HG03439 (cell line): Measurements from ENCODE around the gene RNU5D-1.

Experiments used
- ATAC-seq: cut with Tn5 transposase; IDR thresholded peaks from one replicate; pipeline ENCODE4 v1.9.1; 2021; ENCODE audit warnings: mild to moderate bottlenecking, moderate library complexity; ENCODE audit not compliant: unreplicated experiment

RNU5D-1 gene

DNA sequence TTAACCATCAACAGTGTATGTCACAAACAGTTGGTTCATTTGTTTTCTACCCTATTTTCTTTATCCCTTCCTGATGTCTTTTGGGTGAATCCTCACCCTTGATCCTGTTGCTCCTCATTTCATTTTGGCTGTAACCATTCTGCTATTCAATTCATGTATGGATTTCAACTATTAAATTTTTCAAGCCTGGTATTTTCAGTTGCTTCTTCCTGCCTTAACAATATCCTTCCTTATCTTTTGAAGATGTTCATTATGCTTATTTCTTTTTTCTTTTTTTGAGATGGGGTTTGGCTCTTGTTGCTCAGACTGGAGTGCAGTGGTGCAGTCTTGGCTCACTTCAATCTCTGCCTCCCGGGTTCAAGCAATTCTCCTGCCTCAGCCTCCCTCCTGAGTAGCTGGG lies 2.8 kb upstream of the RNU5D-1 start:
- no peak for ATAC-seq

DNA sequence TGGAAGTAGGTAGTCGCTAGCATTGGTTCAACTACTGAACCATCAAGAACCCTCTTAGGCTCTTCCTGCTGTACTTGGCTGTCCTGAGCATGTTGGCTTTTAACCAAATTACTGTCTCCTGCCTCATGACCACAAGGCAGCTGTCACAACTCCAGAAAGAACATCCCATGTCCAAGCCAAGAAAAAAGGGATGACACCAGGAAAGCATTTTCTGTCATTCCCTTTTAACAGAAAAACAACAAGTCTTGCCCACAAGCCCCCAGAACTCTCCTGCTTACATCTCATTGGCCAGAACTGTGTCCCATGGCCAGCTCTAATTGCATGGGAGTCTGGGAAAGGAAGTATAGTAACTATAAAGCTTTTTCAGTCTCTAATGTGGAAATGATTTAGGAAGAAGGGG lies 2.4 kb upstream of the RNU5D-1 start:
- ATAC-seq, result no peak

- ATAC-seq, result no peak
Measured at GRCh38 chr1:44724955-44725698, 5.8 kb downstream of the RNU5D-1 start.

DNA sequence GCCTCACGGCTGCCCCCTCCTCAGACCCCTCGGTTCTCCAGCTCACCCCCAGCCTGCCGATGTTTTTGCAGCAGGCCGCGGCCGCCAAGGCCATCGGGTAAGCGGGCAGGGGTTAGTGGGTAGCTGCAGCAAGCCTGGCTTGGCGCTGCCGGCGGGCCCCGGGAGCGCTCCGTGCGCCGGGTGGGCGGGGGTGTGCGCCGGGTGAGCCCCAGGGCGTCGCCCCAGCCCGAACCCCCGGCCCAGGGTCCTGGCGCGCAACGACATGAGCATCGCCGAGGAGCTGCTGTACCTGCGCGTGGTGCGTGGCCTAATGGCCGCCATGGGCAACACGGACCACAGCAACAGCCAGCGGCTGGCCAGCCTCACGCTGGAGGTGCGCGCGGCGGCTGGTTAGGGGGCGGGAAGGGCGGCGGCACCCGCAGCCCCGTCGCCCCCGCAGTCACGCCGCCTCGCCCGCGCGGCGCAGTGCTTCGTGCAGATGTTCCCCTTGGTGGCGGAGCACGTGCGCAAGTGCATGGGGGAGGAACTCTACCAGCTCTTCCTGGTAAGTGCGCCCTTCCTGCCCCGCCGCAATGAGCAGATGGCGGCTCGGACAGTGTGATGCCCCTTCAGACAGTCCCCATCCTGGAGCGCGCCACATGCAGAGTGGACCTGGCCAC lies 6.5 kb downstream of the RNU5D-1 start:
- no peak for ATAC-seq

DNA sequence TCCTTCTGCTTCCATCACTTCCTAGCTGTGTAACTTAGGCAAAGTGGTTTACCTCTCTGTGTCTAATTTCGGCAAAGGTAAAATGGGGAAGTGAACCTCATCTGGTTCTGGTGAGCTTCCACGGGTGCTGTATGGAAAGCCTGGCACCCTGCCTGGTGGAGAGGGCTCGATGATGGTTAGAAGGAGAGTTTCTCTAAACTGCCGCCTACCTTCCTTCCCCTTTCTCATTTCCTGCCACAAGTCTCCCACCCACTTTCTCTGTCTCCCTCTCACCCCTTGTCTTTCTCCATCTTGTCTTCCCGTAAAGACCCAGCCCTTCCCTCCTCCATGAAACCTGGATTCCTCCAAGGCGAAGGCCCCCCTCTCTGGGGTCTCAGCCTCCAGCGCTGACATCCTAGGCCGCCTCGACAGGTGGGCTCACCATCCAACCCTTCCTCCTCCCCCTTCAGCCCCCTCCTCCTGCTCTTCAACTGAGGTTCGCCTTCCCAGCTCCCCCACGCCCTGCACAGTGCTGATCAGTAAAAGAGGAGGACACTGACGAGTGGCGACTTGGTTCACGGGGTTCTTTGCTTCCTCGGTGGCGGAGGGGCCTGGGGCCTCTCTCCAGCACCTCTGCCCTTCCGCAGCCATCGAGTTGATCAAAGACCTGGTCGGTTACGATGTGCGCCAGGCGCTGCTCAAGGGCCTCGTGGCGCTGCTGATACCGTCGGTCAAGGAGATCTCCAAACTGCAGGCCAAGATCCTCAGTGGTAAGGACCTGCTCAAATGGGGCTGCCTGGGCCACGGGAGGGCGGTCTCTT lies 7.3 kb downstream of the RNU5D-1 start:
- no peak for ATAC-seq

GRCh38 chr1:44723064-44723463 lies 7.9 kb downstream of the RNU5D-1 start:
- ATAC-seq, result no peak

DNA sequence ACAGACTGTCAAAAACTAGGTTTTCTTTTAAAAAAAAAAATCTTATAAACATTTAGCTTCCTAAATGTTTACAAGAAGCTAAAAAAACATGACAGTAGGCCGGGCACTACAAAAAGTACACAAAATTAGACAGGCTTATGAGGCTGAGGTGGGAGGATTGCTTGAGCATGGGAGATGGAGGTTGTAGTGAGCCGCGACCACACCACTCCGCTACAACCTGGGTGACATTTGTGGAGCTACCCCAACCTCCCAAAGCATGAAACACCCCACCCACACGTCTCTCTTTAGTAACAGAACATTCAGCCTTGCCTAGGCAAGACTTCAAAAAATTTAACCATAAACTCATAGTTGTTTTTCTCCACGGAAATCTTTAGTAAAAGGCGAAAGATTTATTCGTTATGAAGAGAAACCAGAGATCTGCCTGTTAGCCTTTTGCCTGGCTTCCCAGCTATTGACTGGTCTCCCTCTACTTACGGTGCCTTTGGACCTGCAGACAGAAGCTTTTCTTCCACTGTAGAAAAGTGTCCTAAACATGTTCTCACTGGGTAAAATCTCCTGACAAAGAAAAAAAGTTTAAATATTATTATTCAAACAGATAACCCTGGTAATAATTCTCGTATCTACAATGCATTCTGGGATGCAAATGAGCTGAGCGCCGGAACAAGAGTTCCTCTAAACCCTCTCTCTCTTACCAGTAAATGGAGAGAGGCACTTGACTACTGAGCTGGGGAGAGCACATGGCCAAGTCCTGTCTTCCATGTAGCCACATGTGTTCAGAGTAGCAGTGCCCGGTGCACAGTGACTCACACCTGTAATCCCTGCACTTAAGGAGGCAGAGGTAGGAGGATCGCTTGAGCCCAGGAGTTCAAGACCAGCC lies 9.2 kb downstream of the RNU5D-1 start:
- ATAC-seq, result peak; percentile 86

DNA sequence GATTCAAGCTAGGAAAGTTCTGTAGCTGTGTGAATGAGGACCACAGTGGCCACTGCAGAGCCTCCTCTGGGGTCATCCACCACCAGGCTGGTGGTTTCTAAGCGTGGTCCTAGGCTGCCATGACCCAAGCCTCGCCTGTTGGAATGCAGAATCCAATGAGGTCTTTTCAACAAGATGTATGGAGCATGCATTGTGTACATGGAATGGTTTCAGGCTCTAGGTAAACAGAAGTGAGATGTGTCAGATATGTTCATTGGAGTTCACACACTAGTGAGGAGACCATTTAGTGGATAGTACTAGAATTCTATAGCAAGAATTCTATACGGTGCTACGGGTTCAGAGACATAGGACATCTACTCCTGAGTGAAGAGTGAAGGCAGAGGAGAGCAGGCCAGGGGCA lies 10.7 kb downstream of the RNU5D-1 start:
- no peak for ATAC-seq

DNA sequence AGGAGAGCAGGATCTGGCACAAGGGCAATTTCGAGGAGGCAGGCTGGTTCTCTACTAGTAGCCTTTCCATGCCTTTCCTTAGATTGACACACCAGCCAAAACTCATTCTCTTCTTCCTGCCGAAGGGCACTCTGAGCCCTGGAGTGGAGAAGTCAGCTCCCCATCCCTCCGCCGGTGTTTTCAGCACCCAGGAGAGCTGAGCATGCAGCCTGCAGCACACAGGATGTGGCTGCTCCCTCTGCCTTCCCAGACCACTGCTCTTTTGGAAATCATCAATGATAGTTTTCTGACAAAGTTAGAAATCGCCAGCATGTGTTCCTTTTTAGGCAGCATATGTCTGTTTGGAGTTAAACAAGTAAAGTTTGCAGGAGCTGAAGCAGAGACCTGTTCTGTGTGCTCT lies 11.7 kb downstream of the RNU5D-1 start:
- ATAC-seq, result no peak

GRCh38 chr1:44718091-44718490 lies 12.9 kb downstream of the RNU5D-1 start:
- no peak for ATAC-seq

DNA sequence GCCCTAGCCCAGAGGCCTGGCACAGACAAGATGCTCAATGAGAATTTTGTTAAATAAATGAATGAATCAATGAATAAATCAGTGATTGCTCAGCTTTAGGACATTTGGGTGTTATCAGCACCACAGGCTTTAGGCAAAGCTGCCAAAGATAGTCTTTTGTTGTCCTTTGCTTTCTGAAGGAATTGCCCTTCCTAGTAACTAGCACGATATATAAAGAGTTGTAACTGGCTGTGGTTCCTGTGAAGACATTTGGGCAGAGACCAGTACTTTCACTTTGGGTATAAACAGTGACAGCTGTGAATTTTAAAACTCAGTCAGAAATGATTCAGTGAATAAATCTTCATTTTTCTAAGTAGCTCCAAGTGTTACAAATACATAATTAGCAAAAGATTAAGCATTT lies 13.3 kb downstream of the RNU5D-1 start:
- ATAC-seq, result no peak

GRCh38 chr1:44717156-44717555 lies 13.8 kb downstream of the RNU5D-1 start:
- no peak for ATAC-seq

- ATAC-seq, result peak; percentile 53
Measured at GRCh38 chr1:44714944-44715571, 15.9 kb downstream of the RNU5D-1 start.

GRCh38 chr1:44714532-44714931 lies 16.4 kb downstream of the RNU5D-1 start:
- no peak for ATAC-seq

DNA sequence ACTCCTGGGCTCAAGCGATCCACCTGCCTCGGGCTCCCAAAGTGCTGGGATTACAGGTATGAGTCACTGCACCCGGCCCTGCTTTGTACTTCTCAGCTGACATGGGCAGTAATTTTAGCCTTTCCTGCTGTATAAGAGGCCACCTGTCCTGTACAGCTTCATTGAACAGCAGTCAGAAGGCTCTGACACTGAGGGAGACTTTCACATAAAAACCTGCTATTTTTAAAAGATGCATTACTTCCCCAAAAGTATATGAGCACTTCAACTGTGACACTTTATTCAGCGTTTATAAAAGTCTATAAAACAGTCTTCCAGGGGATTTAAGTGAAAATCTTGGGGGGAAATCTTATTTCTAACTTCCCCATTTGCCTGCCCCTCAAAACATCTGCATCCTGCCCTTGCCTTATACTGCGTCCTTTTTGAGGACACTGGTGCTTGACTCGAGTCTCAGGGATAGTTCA lies 17.6 kb downstream of the RNU5D-1 start:
- no peak for ATAC-seq

GRCh38 chr1:44707959-44708831 lies 22.8 kb downstream of the RNU5D-1 start:
- ATAC-seq, result no peak

DNA sequence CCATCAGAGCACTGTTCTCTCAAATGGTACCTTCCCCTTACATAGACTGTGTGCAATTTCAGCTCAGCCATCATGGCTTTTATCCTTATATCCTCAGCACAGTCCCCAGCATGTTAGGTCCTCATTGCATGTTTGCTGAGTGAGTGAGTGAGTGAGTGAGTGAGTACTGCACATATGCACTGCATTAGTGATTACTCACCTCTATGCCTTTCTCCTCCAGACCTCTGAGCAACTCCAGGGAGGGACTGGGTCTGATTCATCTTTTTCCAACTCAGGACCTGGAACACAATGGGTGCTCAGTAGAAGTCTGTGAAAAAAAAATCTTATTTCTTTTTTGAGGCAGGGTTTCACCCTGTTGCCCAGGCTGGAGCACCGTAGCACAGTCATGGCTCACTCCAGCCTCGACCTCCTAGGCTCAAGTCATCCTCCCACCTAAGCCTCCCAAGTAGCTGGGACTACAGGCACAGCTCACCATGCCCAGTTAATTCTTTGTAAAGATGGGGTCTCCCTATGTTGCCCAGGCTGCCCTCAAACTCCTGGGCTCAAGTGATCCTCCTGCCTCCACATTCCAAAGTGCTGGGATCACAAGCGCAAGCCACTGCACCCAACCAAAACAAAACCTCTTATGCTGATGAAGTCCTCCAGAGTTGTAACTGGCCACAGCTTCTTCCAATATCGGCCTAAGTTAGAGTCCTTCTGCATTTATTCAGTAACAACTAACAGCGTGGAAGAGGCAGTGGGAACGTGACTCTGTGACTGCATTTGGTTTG lies 23.7 kb downstream of the RNU5D-1 start:
- ATAC-seq, result no peak

DNA sequence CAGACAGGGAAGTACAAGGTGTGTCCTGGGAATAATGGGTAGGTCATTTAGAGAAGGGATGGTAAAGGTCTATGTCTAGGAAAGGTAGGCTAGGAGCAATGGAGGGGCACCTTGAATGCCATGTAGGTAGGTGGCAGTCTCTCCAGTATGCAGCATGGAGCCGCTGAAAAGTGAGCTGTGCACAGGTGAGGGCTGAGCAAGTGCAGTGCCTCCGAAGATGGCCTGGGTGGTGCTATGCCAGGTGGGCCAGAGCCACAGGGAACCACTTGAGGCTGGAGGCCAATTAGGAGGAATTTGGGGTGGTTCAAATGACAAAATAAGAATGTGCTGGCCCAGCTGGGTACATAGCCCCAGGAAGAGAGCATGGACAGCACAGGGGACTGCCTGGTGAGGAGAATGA lies 25.0 kb downstream of the RNU5D-1 start:
- no peak for ATAC-seq

GRCh38 chr1:44705470-44705869 lies 25.5 kb downstream of the RNU5D-1 start:
- no peak for ATAC-seq
